Nephron (organoid): Measurements from ENCODE around the gene GUCY1A1.

Experiments used
- H3K27ac Mint-ChIP-seq, 3 experiments: 2 replicates each; pipeline ENCODE4 v1.8.0; 2020; ENCODE audit warnings: mixed read lengths in 3 of 3, mild to moderate bottlenecking in 2 of 3, moderate library complexity in 1 of 3
- H3K27me3 Mint-ChIP-seq: 2 replicates; pipeline ENCODE4 v1.8.0; 2021; ENCODE audit warnings: low read depth, mild to moderate bottlenecking, moderate library complexity, mixed read lengths
- H3K36me3 Mint-ChIP-seq: 2 replicates; pipeline ENCODE4 v1.8.0; 2020; ENCODE audit warnings: low read depth, mixed read lengths
- H3K4me1 Mint-ChIP-seq: 2 replicates; pipeline ENCODE4 v1.8.0; 2020; ENCODE audit warnings: mixed read lengths
- H3K4me3 Mint-ChIP-seq, 3 experiments: 2 replicates each; pipeline ENCODE4 v1.8.0; 2020; ENCODE audit warnings: mild to moderate bottlenecking in 3 of 3, mixed read lengths in 3 of 3, moderate library complexity in 2 of 3
- H3K9me3 Mint-ChIP-seq: 2 replicates; pipeline ENCODE4 v1.8.0; 2020; ENCODE audit warnings: mixed read lengths
- CTCF ChIP-seq, 3 experiments: fragments of 200-600 bp; sonication (generic); IDR thresholded peaks; one replicate each; pipeline ENCODE4 v1.5.0; 2021; ENCODE audit warnings: antibody characterized with exemption in 3 of 3; ENCODE audit not compliant: unreplicated experiment in 3 of 3

Gene GUCY1A1

GRCh38 chr4:155690044-155690837 lies 23.6 kb downstream of the GUCY1A1 start:
- no peak for TF ChIP-seq CTCF (IDR thresholded peaks at IDR 0.05; ENCODE audit: unreplicated experiment in 3 of 3)
- Mint-ChIP-seq H3K27ac (peak overlapping the region in 1 of 3 experiments; percentile 8), H3K4me3 (no peak overlapping the region), H3K36me3 (no peaks in the 10 kb centered on the region), H3K9me3 (no peaks in the 10 kb centered on the region), H3K27me3 (no peaks in the 10 kb centered on the region), H3K4me1 (peaks cover 11% of the 10 kb centered on the region)

- H3K27me3 Mint-ChIP-seq, result peaks cover under 1% of the 10 kb centered on the region
- no peak overlapping the region for H3K4me3 Mint-ChIP-seq
- peaks cover 11% of the 10 kb centered on the region for H3K4me1 Mint-ChIP-seq
- peak overlapping the region in 2 of 3 experiments; percentile 31 to 85 for H3K27ac Mint-ChIP-seq
- peaks cover 6% of the 10 kb centered on the region for H3K36me3 Mint-ChIP-seq
- no peak for TF ChIP-seq CTCF (IDR thresholded peaks at IDR 0.05; ENCODE audit: unreplicated experiment in 3 of 3)
- no peaks in the 10 kb centered on the region for H3K9me3 Mint-ChIP-seq
Observed at GRCh38 chr4:155692361-155692760, 25.7 kb downstream of the GUCY1A1 start.

GRCh38 chr4:155693015-155693663 lies 26.5 kb downstream of the GUCY1A1 start:
- Mint-ChIP-seq H3K36me3 (peaks cover 14% of the 10 kb centered on the region), H3K27ac (peak overlapping the region in 2 of 3 experiments; percentile 10 to 85), H3K4me1 (peaks cover 11% of the 10 kb centered on the region), H3K27me3 (peaks cover 3% of the 10 kb centered on the region), H3K9me3 (no peaks in the 10 kb centered on the region), H3K4me3 (no peak overlapping the region)
- TF ChIP-seq CTCF (IDR thresholded peaks at IDR 0.05; ENCODE audit: unreplicated experiment in 3 of 3), result no peak

- H3K9me3 Mint-ChIP-seq, result no peaks in the 10 kb centered on the region
- H3K4me1 Mint-ChIP-seq, result peaks cover 5% of the 10 kb centered on the region
- H3K27me3 Mint-ChIP-seq, result peaks cover 3% of the 10 kb centered on the region
- TF ChIP-seq CTCF (IDR thresholded peaks at IDR 0.05; ENCODE audit: unreplicated experiment in 3 of 3), result no peak
- no peak overlapping the region for H3K4me3 Mint-ChIP-seq
- peaks cover 24% of the 10 kb centered on the region for H3K36me3 Mint-ChIP-seq
- H3K27ac Mint-ChIP-seq, result peak overlapping the region in 1 of 3 experiments; percentile 85
Observed at GRCh38 chr4:155694100-155694785, 27.6 kb downstream of the GUCY1A1 start.

GRCh38 chr4:155696226-155696625 lies 29.6 kb downstream of the GUCY1A1 start:
- Mint-ChIP-seq H3K4me3 (no peak overlapping the region), H3K9me3 (no peaks in the 10 kb centered on the region), H3K27ac (peak overlapping the region in 2 of 3 experiments; percentile 14 to 19), H3K36me3 (peaks cover 26% of the 10 kb centered on the region), H3K4me1 (no peaks in the 10 kb centered on the region), H3K27me3 (peaks cover 3% of the 10 kb centered on the region)
- no peak for TF ChIP-seq CTCF (IDR thresholded peaks at IDR 0.05; ENCODE audit: unreplicated experiment in 3 of 3)
